Erythroblast (primary cell): Measurements from ENCODE around the gene GPATCH2L.

Experiments
- GATA1 ChIP-seq: IDR thresholded peaks from 2 replicates; pipeline ENCODE4 v1.6.1; 2011; ENCODE audit warnings: low read depth, mild to moderate bottlenecking, control low read depth, low read length, moderate library complexity
- POLR2A ChIP-seq: IDR thresholded peaks from 2 replicates; pipeline ENCODE4 v1.6.1; 2011; ENCODE audit warnings: mild to moderate bottlenecking, low read length

DNA sequence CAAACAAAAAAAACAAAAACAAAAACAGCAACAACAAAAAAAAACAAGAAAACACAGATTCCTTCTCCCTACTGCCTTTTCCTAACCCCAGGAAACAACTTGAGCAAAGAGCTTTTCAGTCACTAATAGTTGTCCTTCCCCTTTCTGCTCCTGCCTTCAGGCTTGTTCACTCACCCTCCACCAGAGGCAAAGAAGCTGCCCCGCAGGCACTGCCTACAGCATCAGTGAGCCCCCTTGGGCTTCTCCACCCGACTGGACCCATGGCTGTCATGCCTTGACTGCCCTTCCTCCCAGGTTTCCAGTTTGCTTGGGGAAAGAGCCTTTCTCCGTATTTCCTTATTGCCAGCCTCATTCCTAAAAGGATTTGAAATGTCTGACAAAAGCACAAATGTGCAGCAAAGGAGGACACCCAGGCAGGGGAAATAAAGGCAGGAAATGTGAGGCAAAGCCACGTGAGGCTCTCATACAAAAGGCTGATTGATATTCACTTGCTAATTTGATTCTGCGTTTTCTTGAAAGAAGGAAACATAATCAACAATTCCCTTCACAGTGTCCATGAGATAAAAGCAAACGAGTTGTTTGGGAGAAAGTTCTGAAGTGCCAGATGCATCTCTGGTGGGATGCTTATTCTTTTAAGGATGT, 85.7 kb downstream of the GPATCH2L start:
- TF ChIP-seq POLR2A: no peak
- TF ChIP-seq GATA1: no peak
